ENCODE measurements around the gene CNBP. TPM values are rescaled to one million over a fixed set of nuclear protein-coding genes. Genes with fewer than 3 reads are reported as not detected.

The CNBP gene
- total RNA-seq, 1 experiment from 2014 or later, result 353 TPM

- Histone ChIP-seq H3K79me2 (ENCODE audit: insufficient read depth, low read length) (peaks cover 32% of the 10 kb centered on the region), H3K36me3 (ENCODE audit: control insufficient read depth in 1 of 2, insufficient read depth in 2 of 2, low read length in 2 of 2) (peaks cover 21 to 23% of the 10 kb centered on the region in 2 experiments; a peak in 3 of 4 replicates), H3K4me1 (ENCODE audit: control insufficient read depth in 1 of 2, insufficient read depth in 2 of 2, low read length in 2 of 2) (peaks cover 6 to 20% of the 10 kb centered on the region in 2 experiments; a peak in 3 of 4 replicates), H3K9ac (ENCODE audit: low read length) (no peak overlapping the region), H3K9me2 (ENCODE audit: insufficient read depth) (no peaks in the 10 kb centered on the region), H3K27ac (ENCODE audit: low read depth, low read length) (no peak overlapping the region), H3K4me3 (replicated peaks in 1 of 2; ENCODE audit: low read depth in 1 of 2, low read length in 2 of 2) (no peak overlapping the region), H4K20me1 (ENCODE audit: insufficient read depth) (0 out of 2 replicates have a peak, but pooled peaks cover 5% of the 10 kb centered on the region), H3K27me3 (ENCODE audit: insufficient read depth, low read length) (no peaks in the 10 kb centered on the region), H2AFZ (ENCODE audit: low read depth, low read length, poor library complexity, severe bottlenecking) (no peak overlapping the region), H3K9me3 (ENCODE audit: control insufficient read depth in 1 of 2, insufficient read depth in 1 of 2, low read depth in 1 of 2, low read length in 2 of 2) (no peaks in the 10 kb centered on the region), H3K4me2 (ENCODE audit: low read length) (no peak overlapping the region)
- ChIA-PET RAD21 (ENCODE audit: low non-redundant PET in 1 of 2, low total read pairs in 2 of 2, uncharacterized antibody in 2 of 2, unreplicated experiment in 2 of 2) (no interaction called here), POLR2A (interaction anchor here (0.7 kb wide), 1 partner anchor 15 kb away, joined by 3 read pairs; no protein-coding TSS in a partner anchor), CTCF (interaction anchor here (0.7 kb wide), 1 partner anchor 115 kb away, joined by 4 read pairs; no protein-coding TSS in a partner anchor)
- intact Hi-C loops (cut with micrococcal nuclease), result no loop called here
- no peak for DNase-seq (ENCODE audit: low read depth, low spot score)
- no peak for ATAC-seq
- no TSS peak for BruUV-seq (replicated peaks)
- TF ChIP-seq EZH2 (IDR thresholded peaks at IDR 0.05) (no peak), POLR2A (IDR thresholded peaks at IDR 0.05; ENCODE audit: borderline replicate concordance, extremely low read depth, insufficient read depth, insufficient read length) (no peak), YY1 (IDR thresholded peaks at IDR 0.05; ENCODE audit: extremely low read depth, insufficient replicate concordance, low read depth, low read length) (no peak), SP1 (IDR thresholded peaks at IDR 0.05; ENCODE audit: low read depth) (no peak), ZFX (IDR thresholded peaks at IDR 0.05) (no peak), EGR1 (IDR thresholded peaks at IDR 0.05; ENCODE audit: low read depth) (no peak), MAX (IDR thresholded peaks at IDR 0.05) (no peak), TCF7L2 (IDR thresholded peaks at IDR 0.05; ENCODE audit: borderline replicate concordance, extremely low read depth, insufficient read depth, insufficient read length) (no peak), RAD21 (IDR thresholded peaks at IDR 0.05; ENCODE audit: low read depth) (no peak), EZH2phosphoT487 (IDR thresholded peaks at IDR 0.05; ENCODE audit: borderline replicate concordance) (no peak), CEBPB (IDR thresholded peaks at IDR 0.05; ENCODE audit: low read depth) (no peak), ZNF274 (IDR thresholded peaks at IDR 0.05; ENCODE audit: low read depth, low read length) (no peak), CTCF (IDR thresholded peaks at IDR 0.05 in 2 of 3, conservative IDR thresholded peaks at IDR 0.05 in 1 of 3; ENCODE audit: borderline replicate concordance in 1 of 3, insufficient read depth in 1 of 3, low read depth in 2 of 3, low read length in 2 of 3) (no peak), POLR2AphosphoS5 (IDR thresholded peaks at IDR 0.05; ENCODE audit: low read depth, low read length) (no peak), REST (IDR thresholded peaks at IDR 0.05; ENCODE audit: low read depth) (no peak), CBX3 (IDR thresholded peaks at IDR 0.05; ENCODE audit: low read depth) (no peak), SRF (IDR thresholded peaks at IDR 0.05; ENCODE audit: low read depth) (no peak), JUND (IDR thresholded peaks at IDR 0.05) (no peak), ELF1 (IDR thresholded peaks at IDR 0.05; ENCODE audit: borderline replicate concordance, low read depth) (no peak)
These were observed 19.2 kb downstream of the CNBP start for GRCh38 chr3:129164500-129164899.
